ENCODE data around the gene GMCL2. TPM values are rescaled to one million over a fixed set of nuclear protein-coding genes. Genes with fewer than 3 reads are reported as not detected.

GMCL2 gene
- total RNA-seq, 2 donors from 2014 or later: not detected

- peaks cover 40% of the 10 kb centered on the region for H3K36me3 ChIP-seq (ENCODE audit: control insufficient read depth, insufficient read depth, low read length)
- 56 to 57% methylated on average over 29 to 31 of the region's 31 CpGs for WGBS, 2 experiments (ENCODE audit: insufficient coverage in 1 of 2, insufficient read length in 1 of 2)
- Mint-ChIP-seq H3K27me3 (ENCODE audit: insufficient read depth) (no peaks in the 10 kb centered on the region), H3K36me3 (ENCODE audit: low read depth) (peaks cover 36% of the 10 kb centered on the region), H3K9me3 (no peaks in the 10 kb centered on the region), H3K4me1 (peaks cover 9% of the 10 kb centered on the region), H3K4me3 (peak overlapping the region; percentile 92), H3K27ac (peak overlapping the region; percentile 95)
- no peak for DNase-seq
- no peaks in the 10 kb centered on the region for H3K9me3 ChIP-seq (ENCODE audit: control insufficient read depth, low read length)
- TF ChIP-seq CTCF (conservative IDR thresholded peaks at IDR 0.05): no peak
- peak overlapping the region; percentile 92 for H3K4me3 ChIP-seq (ENCODE audit: low read length)
- H3K4me1 ChIP-seq (ENCODE audit: control insufficient read depth, insufficient read depth, low read length): no peaks in the 10 kb centered on the region
- H3K27ac ChIP-seq (ENCODE audit: low read depth, low read length): peak overlapping the region; percentile 8
- peak overlapping the region; percentile 67 for H3K9ac ChIP-seq (ENCODE audit: extremely low read depth, low read length, poor library complexity, severe bottlenecking)
- H3K27me3 ChIP-seq (ENCODE audit: control insufficient read depth, insufficient read depth, low read length, poor library complexity, severe bottlenecking): no peaks in the 10 kb centered on the region
Measured at GRCh38 chr5:178152491-178153444, 34.4 kb downstream of the GMCL2 start.

DNA sequence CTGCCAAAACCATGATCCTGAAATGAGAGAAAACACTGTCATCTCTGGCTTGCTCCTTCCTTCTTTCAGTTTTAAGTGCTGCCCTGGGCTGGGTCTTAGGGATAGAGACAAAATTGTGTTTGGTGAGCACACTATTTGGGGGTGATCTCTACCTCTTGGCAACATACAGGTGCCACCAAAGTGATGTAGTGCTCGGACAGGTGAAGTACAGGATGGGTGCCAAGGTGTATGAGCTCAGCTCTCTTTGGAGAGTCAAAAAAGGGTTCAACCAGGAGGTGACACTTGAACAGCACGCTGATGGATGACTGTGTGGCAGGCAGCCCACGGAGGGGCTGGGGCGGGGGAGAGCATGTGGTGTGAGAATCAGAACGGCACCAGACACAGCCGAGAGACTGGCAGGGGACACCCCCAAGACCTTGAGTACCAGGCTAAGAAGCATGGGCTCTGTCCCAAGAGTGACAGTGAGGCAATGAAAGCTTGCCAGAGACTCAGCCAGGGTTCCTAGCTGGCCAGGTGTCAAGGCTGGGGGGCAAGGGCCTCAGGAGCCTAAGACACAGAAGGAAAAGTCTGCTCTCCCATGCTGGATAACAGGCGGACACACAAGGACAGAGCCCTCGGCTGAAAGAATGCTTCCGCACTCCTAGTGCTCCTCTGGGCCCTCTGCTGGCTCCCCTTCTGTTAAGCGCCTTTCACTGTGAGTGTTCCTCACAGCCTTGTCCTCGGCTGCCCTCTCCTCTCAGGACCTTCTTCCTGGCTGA lies 36.0 kb downstream of the GMCL2 start:
- peak overlapping the region; percentile 32 for H3K4me3 Mint-ChIP-seq
- peaks cover 52% of the 10 kb centered on the region for H3K36me3 Mint-ChIP-seq (ENCODE audit: low read depth)
- Histone ChIP-seq H3K9me3 (ENCODE audit: control insufficient read depth, low read length) (no peaks in the 10 kb centered on the region), H3K27me3 (ENCODE audit: control insufficient read depth, insufficient read depth, low read length, poor library complexity, severe bottlenecking) (no peaks in the 10 kb centered on the region), H3K36me3 (ENCODE audit: control insufficient read depth, insufficient read depth, low read length) (peaks cover 56% of the 10 kb centered on the region), H3K27ac (ENCODE audit: low read depth, low read length) (no peak overlapping the region), H3K9ac (ENCODE audit: extremely low read depth, low read length, poor library complexity, severe bottlenecking) (no peak overlapping the region), H3K4me1 (ENCODE audit: control insufficient read depth, insufficient read depth, low read length) (no peaks in the 10 kb centered on the region), H3K4me3 (ENCODE audit: low read length) (no peak overlapping the region)
- 91% methylated on average over 10 to 11 of the region's 11 CpGs for WGBS, 2 experiments (ENCODE audit: insufficient coverage in 1 of 2, insufficient read length in 1 of 2)
- peak overlapping the region; percentile 68 for H3K27ac Mint-ChIP-seq
- H3K4me1 Mint-ChIP-seq: peaks cover 9% of the 10 kb centered on the region
- H3K27me3 Mint-ChIP-seq (ENCODE audit: insufficient read depth): no peaks in the 10 kb centered on the region
- peak; percentile 48 for TF ChIP-seq CTCF (conservative IDR thresholded peaks at IDR 0.05)
- peak; percentile 71 for DNase-seq
- H3K9me3 Mint-ChIP-seq: no peaks in the 10 kb centered on the region

GRCh38 chr5:178149199-178149932 lies 37.8 kb downstream of the GMCL2 start:
- Histone ChIP-seq H3K4me3 (ENCODE audit: low read length) (no peak overlapping the region), H3K4me1 (ENCODE audit: control insufficient read depth, insufficient read depth, low read length) (no peaks in the 10 kb centered on the region), H3K9ac (ENCODE audit: extremely low read depth, low read length, poor library complexity, severe bottlenecking) (no peak overlapping the region), H3K9me3 (ENCODE audit: control insufficient read depth, low read length) (no peaks in the 10 kb centered on the region), H3K36me3 (ENCODE audit: control insufficient read depth, insufficient read depth, low read length) (peaks cover 62% of the 10 kb centered on the region), H3K27ac (ENCODE audit: low read depth, low read length) (no peak overlapping the region), H3K27me3 (ENCODE audit: control insufficient read depth, insufficient read depth, low read length, poor library complexity, severe bottlenecking) (no peaks in the 10 kb centered on the region)
- peak; percentile 72 for DNase-seq
- H3K27me3 Mint-ChIP-seq (ENCODE audit: insufficient read depth): no peaks in the 10 kb centered on the region
- no peaks in the 10 kb centered on the region for H3K9me3 Mint-ChIP-seq
- WGBS, 2 experiments (ENCODE audit: insufficient coverage in 1 of 2, insufficient read length in 1 of 2): 92 to 95% methylated on average over 10 to 11 of the region's 11 CpGs
- H3K36me3 Mint-ChIP-seq (ENCODE audit: low read depth): peaks cover 64% of the 10 kb centered on the region
- H3K4me3 Mint-ChIP-seq: no peak overlapping the region
- no peak overlapping the region for H3K27ac Mint-ChIP-seq
- peaks cover 9% of the 10 kb centered on the region for H3K4me1 Mint-ChIP-seq
- TF ChIP-seq CTCF (conservative IDR thresholded peaks at IDR 0.05): peak; percentile 43
